Activated CD8-positive, alpha-beta memory T cell treated with anti-CD3 and anti-CD28 coated beads, Interleukin-2, amount 50 U/mL, for 24 hours (primary cell): ENCODE measurements around the gene CTSE.

Experiments used
- DNase-seq: peaks from one replicate; pipeline ENCODE4 v3.0.0-alpha.2; 2020; ENCODE audit errors: extremely low read depth

Gene CTSE

DNA sequence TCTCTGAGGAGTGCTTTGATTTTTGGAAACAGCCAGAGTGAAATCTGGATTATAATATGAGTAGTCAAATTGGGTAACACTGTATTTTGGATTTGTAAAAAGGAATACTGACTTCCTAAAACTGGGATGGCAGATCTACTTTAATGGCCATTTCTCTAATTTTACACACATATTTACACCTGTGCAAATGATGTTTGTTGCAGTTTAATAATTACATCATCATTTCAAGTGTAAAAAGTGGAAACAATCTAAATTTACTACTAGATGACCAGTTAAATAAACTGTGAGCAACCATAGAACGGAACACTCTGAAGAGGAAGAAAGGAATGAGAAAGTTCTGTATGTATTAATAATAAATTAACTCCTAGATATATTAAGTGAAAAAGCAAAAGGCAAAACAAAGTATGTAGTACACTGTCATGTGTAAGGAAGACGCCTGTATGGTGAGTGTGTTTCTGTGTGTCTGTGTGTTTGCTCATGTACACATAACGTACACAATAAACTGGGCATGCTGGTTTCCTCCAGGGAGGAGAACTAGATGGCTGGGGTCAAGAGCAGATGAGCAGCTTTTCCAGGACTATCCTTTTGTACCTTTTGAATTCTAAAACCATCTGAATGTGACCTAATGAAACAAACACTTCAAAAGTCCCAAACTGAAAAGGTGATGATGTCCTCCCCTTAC, 26.4 kb upstream of the CTSE start:
- DNase-seq, result no peak

DNA sequence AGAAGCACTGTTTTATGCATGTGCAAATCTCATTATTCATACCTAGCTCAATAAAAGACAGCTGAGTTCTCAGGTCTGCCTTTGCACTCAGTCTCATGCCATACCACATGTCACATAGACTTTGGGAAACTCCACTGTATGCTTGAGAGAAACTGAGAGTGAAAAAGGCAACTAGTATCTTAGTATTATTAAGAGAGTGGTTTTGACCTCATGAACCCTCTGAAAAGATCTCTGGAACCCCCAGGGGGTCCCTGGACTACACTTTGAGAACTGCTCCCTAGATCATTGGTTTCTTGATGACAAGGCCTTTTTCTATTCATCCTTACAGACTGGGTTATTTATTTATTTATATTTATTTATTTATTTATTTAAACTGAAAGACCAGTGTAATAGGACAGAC, 25.6 kb upstream of the CTSE start:
- no peak for DNase-seq

DNA sequence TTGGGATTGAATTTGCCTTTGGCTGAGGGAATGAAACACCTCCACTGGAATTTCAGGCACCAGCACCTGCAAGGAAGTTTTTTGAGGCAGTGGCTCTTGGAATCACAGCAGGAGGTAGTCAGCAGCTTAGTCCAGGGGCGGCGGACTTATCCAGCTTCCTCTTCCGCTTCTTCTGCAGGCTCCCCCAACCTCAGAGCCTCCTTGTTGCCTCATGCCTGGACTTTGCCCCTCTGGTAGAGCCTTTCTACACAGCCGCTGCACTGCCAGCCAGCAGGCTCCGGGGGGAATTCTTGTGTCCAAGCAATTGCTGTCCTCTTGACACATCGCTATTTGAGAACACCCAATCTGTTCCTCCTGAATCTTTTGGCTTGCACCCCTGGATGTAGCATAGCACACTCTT, 24.9 kb upstream of the CTSE start:
- DNase-seq, result no peak

DNA sequence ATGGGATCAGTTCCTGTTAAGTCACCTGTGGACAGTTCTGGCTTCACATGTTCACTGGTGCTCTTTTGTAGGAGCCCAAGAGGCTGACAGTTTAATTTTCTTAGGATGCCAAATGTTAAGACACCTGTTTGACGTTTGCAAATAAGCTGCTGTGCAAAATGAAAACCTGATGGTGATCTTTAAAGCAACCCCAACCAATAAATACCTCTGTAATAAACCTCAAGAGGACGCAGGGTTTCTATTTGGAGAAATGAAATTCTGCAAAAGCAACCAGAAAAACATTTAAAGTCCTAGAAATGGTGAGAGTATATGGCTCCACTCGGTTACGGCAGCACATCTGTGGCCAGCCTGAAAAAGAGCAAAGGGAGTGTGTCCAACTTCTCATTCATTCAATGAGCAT, 23.6 kb upstream of the CTSE start:
- no peak for DNase-seq

DNA sequence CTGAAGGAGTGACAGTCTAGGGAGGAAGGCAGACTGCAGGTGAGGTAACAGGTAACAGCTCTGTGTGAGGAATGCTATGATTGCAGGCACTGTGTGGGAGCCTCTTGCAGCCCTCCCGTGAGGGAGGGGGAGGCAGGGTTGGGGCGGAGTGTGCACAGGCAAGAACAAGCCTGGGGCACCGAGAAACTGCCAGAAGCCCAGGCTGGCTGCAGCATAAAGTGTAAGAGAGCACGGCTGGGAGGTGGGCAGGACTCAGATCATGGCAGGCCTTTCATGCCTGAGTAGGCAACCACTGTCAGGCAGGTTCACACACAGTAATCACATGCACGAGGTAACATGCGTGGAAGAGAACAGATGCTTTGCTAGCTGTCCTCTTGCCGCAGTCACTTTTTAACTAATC, 17.9 kb upstream of the CTSE start:
- DNase-seq, result no peak

DNA sequence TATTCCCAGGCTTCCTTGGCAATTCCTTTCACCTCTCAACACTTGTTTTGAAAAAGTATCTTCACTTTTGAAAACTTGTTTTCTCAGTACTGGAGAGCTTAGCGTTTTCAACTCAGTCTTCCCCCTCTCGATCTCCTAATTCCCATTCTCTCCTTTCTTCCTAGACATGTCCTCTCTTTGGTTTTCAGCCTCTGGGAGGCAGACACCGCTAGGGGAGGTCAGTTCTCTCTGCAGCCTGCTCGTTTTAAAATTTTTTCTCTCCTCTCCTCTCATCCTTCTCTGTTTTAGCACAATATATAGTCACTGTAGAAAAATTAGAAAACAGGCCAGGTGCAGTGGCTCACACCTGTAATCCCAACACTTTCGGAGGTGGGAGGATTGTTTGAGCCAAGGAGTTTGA, 16.6 kb upstream of the CTSE start:
- no peak for DNase-seq

DNA sequence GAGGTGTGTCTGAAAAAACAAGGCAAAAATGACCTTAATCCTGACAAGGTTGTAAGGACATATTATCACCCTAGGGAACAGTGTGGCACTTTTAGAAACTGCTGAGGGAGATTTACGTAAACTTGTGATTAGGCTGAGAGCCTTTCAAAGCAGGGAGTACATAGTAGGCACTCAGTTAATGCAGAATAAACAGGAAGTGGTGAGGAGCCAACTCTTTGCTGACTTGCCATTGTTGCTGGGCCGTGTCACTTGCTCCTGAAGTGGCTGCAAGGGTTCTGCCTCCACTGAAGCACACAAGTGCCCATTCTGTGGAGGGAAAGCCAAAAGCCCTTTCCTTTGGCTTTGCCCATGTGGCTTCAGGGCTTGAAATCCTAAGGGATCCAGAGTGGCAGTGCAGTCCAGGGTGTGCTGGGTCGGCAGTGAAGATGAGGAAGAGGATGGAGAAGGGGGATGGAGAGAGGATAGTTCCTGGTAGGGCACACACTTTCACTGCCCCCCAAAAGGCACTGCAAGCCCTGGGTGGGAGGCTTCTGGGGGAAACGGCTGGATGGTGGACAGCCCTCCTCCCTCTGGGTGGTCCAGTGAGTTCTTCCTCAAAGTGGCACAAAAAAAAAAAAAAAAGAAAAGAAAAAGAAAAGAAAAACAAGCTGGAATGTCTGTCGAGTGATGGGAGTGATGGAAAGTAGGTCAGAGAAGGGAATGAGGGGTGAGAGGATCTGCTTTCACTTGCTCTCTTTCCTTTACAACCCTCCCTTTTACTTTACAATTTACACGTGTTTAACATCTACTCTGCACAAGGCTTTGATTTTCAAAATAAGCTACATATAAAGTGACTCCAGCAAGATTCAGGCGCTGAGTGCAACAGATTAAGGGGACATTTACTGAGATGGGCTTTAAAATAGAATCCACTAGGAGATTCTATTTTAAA, 15.6 kb upstream of the CTSE start:
- no peak for DNase-seq

DNA sequence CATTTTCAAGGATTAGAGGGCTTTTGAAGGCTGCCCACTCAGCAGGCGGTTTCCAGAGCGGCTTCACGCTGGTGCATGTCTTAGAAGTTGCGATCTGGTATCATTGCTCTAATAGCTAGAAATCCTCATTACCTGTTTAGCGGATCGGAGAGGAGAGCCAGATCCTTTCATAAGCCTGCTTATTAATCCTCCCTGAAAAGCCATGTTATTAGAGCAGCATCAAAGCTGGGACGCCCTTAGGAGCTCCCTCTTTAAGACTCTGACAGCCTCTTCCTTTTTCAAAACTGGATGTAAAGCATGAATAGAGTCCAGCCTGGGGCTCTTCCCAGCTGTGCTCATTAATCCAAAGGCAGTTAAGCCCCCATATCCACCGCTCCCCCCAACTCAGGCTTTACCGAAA, 13.9 kb upstream of the CTSE start:
- no peak for DNase-seq

DNA sequence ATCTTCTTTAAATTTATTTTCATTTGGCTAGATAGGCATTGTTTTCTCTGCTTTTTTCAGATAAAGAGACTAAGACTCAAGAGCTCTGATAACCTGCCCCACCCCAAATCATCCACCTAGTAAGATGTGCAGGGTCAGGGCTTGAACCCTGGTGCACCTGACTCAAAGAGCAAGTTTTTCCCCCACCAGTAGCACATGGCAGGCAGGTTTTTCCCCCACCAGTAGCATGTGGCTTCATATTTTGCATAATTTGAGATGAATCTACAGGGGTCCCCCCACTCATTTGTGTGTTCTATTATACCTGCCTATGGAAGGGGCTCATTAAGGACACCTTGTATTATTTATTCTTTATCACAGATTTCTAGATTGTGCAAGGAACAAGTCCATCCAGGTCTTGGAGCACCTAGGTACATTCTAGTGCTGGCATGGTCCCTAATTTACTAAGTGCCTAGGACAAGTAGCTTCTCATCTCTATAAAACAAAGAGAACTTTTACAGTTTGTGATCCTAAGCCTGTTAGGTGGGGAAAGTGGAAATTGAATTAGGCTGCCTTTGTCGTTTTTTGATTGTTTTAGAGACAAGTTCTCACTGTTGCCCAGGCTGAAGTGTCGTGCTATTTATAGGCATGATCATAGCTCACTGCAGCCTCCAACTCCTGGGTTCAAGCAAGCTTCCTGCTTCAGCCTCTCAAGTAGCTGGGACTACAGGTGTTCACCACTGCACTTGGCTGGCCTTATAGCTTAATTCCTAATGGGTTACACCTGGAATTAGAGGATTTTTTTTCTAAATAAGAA, 13.2 kb upstream of the CTSE start:
- no peak for DNase-seq

DNA sequence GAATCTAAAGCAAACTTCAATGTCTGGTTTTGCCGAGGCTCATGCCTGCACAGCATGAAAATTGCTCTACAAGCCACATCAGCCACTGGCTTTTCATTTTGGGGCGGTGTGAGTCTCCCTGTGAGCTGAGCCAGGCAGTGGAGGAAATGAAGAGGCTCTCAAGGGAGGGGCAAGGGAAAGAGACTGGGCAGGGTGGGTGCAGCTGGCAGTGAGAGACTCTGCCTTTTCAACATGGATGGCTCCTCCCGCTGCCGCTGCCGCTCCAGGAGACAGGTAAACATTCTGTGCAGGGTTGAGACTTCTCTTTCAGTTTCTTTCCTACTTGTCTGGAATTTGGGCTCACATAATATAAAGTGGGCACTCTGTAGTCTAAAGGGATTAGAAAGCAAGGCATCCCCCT, 11.3 kb upstream of the CTSE start:
- no peak for DNase-seq

DNA sequence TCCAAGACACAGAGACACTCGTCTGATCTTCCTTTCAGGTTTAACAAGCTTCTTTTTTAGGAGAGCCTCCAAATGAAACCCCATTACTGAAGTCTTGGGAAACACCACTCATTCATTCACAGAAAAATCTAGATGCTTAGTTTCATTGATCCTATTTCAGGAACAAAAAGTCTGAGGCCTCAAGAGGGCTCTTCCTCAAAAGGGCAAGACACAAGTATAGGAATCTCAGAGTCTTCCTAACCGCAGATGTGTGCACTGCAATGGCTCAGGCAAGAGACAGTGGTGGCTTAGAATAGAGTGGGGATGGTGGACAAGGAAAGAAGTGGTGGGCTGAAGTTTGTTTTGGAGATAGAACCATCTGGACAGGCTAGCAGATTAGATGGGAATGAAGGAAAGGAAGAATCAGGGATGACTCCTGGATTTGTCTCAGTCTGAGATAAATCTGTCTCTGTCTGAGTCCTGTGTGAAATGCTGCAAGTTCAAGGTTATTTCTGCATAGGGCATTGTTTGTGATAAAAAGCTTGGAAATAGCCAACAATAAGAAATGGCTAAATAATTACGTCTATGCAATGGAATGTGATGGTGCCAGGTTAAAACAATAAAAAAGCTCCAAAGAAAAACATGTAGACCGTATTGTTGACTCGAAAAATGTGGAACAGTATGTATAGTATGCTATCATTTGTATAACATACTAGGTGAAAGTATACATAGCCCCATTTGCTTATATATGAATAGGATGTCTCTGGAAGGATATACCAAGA, 8.9 kb upstream of the CTSE start:
- DNase-seq, result no peak

DNA sequence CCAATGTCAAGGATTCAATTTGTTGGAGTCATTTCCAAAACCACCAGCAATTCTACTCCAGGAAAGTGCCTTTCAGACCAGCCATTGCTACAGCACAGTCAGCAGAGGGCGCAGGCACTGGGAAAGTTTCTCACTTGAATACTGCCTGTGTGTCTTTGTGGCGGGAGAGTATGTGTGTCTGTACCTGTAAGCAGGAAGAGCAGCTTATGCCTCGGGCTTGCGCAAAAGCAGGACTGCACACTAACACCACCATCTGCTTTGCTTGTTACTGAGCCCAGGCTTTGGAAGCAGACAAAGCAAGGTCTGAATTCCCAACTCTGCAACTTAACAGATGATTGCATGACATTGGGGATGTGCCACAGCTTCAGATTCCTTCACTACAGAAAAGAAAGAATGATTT, 7.0 kb upstream of the CTSE start:
- DNase-seq, result peak; percentile 29

DNA sequence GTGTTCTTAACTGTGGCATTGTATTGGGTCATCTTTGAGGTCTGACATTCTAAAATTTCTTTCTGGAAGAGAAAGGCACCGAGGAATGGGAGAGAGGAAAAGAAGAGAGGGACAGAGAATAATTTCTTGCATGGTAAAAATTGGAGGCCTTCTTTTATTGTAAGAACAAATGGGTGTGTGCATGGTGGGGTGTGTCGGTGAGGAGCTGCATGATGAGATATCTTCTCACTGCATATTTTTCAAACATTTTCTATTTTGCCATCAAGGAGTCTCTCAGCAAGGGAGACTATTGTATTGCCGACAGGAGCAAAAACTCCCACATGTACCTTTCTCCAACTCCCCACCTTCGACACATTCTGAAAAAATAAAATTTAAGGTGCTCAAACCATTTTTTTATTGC, 6.5 kb upstream of the CTSE start:
- no peak for DNase-seq

DNA sequence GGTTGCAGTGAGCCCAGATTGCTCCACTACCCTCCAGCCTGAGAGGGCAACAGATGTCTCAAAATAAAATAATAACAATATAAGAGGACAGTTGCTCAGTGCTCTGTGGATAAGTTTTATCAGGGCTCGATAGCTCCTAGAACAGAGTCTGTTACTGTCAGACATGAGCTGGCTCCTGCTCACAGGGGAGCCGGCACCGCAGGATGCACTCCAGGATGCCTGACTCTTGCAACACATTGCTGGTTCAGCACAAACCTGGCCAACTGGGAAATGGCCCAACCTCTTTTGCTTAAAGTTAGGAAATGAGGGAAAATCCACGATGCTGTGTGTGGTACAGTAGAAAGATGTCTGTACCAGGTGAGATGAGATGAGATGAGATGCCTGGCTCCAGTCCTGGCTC, 5.8 kb upstream of the CTSE start:
- DNase-seq, result no peak

DNA sequence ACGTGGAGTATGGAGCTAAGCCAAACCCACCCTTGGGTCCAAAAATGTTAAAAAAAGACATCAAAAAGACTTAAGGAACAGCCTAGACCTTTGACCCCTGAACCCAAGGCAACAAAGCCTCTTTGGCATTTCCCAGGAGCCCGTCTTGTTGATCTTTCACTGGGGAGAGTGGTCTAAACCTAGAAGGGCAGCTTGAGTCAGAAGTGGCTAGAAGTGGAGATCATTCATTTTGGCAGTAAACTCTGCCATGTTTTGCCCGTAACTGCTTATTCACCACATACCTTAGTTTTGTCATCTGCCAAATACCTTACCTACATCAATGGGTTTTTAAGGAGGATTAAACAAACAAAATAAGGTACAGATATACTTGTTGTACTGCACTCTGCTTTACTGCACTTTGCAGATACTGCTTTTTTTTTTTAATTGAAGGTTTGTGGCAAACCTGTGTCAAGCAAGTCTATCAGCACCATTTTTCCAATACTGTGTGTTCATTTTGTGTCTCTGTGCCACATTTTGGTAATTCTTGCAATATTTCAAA, 1.7 kb upstream of the CTSE start:
- no peak for DNase-seq

DNA sequence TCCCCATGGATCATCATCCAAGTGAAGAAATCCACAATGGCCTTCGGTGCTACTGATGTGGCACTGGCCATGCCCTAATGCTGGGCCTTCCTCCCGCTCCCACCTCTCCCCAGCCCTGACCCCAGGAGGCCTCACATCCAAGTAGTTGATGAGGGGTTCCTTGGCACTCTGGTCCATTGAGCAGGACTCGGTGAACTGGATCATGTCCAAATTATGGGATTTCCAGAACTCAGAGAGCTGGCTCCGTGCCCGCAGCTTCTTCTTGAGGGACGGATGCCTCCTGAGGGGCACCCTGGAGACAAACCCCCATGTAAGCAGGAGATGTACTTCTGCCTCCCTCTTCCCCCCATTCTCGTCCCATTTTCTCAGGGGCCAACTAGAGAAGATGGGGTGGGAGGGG, 929 bp downstream of the CTSE start:
- no peak for DNase-seq

DNA sequence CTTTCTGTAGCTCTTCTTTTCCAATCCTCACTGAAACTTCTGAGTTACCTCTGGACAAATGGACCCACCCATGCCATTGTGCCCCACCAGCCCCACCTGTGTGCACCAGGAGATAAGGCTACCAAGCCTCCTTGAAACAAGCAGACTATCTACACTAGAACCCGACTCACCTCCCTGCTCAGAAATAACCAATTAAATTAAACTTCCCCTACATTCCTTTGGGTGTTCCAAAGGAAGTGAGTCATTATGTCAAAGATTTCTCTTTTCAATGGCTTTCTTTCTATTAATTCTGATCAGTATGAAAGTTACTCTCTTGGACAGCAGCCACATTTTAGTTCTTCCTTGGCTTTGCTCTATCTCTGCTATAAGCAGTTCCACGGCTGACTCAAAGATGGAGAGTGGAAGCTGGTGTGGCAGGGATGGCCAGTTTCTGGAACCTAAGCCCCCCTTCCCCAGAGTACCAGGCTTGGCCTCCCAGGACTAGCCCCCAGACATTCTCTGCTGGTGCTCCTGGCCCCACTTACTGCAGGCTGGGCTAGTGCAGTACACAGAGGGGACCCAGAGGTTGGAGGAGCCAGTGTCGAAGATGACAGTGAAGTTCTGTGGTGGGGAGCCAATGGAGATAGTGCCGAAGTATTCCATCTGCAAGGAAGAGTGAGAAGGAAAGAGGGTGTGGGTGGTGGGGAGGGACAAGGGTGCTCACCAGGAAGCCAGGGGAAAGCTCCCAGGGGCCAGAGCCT, 1.9 kb downstream of the CTSE start:
- DNase-seq, result no peak

DNA sequence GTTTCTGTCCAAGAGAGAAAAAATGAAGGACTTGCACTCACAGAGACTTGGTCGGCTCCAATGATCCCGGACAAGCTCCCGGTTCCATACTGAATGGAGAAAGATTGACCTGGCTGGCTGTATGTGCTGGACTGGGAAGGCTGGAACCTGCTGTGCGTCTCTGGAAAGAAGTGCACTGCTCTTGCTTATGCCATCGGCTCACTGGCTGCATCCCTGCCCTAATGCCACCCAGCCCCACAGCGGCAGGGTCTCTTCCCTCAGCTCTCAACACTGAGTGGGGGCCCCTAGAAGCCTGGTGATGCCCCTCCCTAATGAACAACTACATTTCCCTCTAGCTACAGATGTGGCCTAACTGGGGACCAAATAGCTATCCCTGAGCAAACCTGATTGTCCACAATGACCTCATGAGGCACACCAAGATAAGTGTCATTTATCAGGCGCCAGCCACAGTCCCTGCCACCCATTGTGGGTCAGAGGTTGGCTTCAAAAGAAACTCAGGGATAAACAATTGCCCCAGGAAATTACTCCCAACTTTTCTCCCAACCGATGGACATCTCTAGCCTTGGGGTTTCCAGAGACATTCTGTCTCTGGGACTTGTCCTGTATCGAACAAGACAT, 2.6 kb downstream of the CTSE start:
- no peak for DNase-seq

DNA sequence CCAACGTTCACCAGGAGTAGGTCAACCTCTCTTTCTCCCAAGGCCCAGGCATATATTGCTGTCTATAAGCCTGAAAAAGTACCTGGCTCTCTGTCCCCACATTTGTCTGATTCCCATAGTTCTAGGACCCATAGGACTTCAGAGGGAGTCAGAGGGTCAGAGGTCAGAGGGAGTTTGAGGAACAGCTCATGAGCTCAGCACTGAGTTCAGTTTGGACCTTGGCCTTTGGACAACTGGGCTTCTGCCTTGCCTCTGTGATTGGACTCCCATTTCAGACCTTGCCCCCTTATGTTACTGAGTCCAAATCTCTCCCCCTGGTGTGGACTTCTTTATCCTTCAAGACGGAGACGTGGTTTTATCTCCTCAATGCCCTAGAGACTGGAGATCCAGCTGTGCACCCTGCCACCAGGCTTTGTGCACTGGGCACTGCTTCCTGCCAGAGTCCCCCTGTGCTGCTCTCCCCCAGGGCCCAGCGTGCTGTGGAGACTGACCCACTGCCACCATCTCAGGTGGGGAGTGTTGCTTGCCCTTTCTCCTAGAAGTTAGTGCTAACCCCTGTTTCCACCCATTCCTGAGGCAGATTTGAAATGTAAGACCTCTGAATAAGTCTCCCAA, 3.2 kb downstream of the CTSE start:
- no peak for DNase-seq

DNA sequence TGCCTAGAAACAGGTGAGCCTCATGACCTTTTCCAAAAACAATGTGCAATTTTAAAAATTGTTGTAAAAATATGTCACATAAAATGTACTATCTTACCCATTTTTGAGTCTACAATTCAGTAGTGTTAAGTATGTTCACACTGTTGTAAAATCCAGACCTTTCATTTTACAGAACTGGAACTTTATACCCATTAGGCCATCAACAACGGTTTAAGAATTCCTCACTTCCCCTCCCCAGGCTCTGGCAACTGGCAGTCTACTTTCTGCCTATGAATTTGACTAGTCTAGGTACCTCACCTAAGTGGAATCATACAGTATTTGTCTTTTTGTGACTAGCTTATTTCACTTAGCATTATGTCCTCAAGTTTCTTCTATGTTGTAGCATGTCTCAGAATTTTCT, 8.6 kb downstream of the CTSE start:
- no peak for DNase-seq
